UCSD-AML1 (cell line): Measurements from ENCODE around the gene GADD45G.
A peak's percentile ranks its signal among the peaks of the same experiment; 100 is the strongest.

ENCODE experiments used
- DNase-seq: peaks from one replicate; lab custom pipeline; 2025; ENCODE audit not compliant: unreplicated experiment; lab: John Stamatoyannopoulos, UW

The GADD45G gene, protein sequence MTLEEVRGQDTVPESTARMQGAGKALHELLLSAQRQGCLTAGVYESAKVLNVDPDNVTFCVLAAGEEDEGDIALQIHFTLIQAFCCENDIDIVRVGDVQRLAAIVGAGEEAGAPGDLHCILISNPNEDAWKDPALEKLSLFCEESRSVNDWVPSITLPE

DNA sequence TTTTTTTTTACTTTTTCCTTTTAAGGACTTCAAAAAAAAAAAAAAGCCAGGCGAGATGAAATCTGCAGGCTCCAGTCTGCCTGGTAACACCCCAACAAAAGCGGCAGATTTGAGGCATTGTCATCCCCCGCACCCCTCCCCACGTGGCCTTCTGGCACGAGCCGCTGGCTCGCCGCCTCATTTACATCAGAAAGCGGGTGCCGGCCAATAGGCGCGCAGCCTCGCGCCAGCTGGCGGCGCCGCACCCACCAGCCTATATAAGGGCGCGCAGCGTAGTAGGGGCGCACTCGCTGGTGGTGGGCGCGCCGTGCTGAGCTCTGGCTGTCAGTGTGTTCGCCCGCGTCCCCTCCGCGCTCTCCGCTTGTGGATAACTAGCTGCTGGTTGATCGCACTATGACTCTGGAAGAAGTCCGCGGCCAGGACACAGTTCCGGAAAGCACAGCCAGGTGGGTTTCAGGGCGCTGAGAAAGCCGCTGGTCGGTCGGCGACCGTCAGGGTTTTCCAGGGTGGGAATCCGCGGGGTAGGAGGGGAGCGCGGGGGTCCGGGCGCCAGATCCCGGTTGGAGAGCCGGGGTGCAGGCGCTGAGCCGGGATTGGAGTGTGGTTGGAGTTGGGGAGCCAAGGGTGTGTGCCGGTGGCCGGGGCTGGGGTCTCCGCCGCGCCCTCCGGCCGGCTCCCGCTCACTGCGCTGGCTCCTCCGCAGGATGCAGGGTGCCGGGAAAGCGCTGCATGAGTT lies at the start of gene GADD45G:
GADD45G (plus strand) TSS at position 284 of the 736 bp plus-strand sequence; CDS start at position 394, 110 bp downstream.
- DNase-seq, result peak; percentile 64

DNA sequence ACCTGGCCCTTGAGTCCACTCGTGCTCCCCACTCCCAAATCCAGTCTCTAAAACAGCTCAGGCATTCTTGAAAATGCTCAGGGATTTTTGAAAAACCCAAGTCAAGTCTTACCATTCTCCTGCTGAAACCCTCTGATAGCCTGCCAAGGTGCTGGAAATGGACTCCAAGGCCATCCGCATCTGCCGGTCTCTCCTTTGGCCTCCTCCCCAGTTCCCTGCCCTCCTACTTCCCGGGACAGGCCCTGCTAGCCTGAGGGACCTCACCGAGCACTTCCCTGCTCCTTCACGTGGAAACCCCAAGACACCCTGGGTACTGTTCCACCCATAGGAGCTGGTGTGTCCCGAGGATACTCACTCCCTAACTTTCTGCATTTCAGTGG lies 49.8 kb upstream of the GADD45G start:
- DNase-seq, result no peak

DNA sequence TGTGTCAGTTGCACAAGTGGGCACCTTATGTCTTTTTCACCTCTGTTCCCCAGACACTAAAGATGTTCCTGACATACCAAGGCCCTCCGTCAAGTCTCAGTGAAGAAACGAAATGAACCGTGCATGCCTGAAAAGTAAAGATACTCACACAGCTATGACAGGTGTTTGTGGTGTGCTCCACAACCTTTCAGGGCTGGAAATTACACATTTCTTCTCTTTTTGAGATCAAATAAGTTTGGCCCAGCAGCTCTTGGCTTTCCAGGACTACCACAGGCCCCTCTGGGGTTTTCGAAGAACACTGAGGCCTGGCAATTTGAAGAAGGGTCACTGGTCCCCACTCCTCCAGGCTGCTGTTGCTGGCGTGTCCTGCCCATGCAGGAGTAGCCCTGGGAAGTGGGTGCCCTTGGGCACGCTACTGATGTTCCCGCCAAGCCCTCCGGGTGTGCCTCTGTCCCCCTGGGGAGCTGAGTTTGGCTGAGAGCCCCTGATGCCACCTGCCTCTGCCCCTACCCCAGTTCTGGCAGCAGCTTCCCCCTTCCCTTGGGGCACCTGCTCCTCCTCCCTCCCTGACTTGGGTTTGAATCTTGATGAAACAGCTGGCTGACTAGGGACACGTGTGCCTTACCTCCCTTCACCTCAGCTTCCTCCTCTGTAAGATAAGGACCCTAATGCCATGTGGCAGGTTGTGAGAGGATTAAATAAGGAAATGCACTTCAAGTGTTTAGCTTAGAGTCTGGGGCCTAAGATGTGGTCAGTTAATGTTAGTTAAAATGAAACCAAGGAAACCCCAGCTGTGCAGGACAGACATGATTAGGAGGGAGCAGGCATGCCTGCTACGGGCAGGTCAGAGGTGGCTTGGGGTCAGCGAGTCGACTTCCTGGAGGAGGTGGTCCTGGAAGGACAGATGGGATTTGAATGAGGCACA lies 49.1 kb upstream of the GADD45G start:
- no peak for DNase-seq

DNA sequence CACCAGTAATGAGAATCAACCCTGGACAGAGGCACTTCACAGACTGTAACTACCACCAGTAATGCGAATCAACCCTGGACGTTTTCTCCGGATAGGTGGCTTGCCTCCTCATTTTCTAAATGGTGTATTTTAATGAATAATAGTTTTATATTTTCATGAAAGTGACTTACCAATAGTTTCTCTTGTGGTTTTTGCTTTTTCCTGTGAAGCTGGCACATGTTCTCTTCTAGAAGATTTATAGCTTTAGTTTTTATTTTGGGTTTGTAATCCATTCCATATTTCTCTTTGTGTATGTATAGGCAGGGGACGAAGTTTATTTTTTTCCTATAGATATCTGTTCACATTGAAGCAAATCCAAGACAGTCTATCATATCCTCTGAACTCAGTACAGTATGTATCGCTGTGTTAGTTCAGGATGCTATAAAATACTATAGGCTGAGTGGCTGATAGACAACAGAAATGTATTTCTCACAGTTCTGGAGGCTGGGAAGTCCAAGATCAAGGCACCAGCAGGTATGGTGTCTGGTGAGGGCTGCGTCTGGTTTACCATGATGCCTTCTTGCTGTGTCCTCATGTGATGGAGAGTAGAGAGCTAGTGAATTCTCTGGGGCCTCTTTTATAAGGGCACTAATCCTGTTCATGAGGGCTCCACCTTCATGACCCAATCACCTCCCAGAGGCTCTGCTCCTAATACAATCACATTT lies 46.5 kb upstream of the GADD45G start:
- DNase-seq, result no peak

DNA sequence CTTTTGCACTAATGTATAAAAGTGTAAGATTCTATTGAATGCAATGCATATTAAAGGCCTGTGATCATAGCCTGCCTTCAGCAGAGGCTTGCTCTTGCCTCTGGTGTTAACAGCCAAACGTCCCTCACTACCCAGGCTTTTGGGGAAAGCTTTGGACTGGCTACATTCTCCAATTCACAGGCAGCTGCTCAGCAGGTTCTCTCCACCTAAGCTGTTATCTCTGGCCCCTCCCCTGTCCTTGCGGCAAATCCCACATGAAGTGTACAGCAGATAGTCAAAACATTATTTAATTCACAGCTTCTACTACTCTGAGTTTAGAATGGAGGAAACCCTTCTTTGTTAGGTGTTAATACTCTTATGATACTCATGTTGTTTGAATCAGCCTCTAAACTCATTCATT lies 45.9 kb upstream of the GADD45G start:
- DNase-seq, result no peak

DNA sequence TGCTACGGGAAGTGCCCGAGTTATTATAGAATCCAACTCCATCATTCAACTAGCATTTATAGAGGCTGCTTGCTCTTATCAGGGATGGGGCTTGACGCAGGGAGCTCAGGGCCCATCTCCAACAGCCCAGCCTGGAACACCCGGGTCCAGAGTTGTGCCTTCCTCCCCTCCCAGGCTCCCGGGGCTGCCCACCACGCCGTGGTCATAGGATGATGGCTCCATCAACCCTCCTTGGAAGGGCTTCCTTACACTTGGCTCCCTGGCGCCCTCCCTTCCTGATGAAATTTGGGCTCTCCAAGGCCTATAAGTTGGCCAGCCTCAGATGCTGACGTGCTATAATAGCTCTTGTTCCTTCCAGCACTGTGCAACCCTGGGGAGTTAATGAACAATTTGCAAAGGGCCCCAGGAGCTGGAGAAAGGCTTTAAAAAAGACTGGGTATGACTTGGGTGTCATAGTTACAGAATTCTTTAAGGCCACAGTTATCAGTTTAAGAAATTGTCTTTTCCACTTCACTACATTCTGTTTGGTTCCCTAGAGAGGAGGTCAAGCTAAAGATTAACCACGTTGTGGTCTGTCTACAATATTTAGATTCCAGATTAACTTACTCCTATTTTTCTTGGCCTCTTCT lies 42.5 kb upstream of the GADD45G start:
- no peak for DNase-seq

DNA sequence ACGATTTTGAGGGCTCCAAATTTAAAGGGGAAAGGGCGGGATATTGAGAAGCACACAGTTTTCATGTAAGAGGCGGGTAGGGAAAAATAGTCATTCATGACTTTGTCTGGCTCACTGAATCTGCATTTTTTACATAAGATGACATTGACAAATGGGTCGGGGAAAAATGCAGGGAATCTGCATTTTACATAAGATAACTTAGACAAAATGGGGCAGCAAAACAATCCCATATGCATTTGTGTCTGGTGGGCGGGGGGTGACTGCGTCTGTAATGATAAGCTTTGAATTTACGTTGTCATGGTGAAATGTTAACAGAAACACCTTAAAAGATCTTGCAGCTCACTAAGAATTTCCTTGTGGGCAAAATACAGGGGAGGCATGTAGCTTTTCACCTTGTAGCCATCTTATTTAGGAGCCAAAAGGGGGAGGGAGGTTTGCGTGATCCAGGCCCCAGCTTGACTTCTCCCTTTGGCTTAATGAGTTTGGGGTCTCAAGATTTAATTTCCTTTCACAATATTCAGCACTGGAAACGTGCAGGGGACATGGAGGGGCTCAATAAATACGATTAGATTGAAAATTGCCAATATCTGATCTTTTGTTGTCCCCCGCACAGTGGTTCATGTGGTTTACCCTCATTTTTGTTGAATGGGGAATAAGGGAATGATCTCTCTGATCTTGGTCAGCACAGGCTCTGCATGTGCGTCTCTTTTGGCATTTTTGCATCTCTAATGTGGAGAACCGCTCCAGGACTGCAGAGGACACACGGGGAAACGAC lies 41.1 kb upstream of the GADD45G start:
- DNase-seq, result no peak

DNA sequence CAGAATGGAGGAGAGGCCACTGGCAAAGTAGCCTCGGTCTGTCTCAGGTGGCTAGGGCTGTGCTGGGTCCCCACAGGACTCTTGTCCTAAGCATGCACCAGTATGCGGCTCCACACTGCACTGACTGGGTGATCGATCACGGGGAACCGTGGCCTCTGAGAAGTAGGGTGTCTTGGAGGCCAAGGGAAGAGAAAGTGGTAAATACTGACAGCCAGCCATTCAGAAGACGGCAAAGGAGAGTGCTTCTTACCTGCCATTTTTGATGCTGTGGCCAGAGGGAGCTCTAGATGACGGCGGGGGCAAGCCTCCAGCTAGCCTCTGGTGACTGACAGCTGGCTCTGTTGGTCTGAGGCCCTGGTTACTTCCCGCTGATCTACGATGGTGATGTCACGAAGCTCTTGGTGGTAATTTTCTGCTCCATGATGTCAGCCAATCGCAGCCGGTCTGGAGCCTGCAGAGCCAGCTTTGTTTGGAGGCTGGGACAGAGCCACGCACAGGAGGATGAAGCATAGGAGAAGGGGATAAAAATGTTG lies 40.4 kb upstream of the GADD45G start:
- no peak for DNase-seq

DNA sequence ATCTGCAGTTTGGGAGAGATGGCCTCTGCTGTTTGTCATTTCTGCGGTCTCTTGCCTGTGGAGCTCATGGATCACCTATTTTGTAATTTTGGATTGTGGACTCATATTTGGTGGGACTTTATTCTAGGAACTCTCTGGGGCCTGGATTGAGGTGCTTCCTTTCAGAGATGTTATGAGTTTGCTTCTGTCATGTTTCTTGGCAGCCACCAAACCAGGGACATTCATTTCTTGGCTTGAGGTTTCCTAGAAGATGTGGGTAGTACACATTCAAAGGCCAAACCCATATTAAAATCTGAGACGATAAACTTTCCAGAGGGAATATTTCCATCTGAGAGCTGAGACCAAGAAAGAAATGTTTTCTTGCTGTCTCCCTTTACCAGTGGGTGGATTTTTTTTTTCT lies 37.2 kb upstream of the GADD45G start:
- no peak for DNase-seq

DNA sequence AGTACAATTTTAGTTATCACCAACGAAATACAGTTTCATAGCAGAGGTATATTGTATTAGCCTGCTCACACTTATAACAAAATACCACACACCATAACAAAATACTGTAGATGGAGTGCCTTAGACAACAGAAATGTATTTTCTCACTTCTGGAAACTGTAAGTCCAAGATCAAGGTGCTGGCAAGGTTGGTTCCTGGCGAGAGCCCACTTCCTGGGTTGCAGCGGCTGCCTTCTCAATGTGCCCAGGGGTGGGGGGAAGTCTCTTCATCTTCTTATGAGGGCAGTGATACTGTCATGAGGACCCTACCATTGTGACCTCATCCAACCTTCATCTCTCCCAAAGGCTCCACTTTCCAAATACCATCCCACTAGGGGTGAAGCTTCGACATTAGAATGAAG lies 30.5 kb upstream of the GADD45G start:
- DNase-seq, result no peak

DNA sequence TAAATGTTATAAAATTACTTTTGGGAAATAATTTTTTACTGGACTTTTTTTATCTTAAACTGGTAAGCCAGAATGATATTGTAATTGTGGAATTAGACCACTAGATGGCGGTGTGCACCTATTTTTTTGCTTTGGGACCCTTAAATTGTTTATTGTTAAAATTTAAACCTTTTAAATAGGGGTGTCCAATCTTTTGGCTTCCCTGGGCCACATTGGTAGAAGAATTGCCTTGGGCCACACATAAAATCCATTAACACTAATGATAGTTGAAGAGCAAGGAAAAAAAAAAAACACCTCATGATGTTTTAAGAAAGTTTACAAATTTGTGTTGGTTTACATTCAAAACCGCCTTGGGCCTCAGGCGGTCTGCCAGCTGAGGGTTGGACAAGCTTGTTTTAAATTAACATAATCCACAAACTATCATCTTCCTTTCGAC lies 28.4 kb upstream of the GADD45G start:
- no peak for DNase-seq

DNA sequence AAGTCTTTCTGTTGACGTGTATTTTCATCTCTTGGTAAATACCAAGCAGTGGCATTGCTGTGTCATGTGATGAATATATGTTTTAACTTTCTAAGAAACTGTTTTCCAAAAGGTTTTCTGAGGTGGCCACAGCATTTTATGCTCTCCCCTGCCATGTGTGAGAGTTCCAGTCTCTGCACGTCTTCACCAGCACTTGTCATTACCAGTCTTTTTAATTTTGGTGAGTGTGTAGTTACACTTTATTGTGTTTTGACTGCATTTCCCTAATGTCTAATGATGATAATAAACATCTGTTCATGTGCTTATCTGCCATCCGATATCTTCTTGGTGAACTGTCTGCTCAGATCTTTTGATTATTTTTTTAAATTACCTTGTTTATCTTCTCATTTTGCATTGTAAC lies 27.4 kb upstream of the GADD45G start:
- no peak for DNase-seq

DNA sequence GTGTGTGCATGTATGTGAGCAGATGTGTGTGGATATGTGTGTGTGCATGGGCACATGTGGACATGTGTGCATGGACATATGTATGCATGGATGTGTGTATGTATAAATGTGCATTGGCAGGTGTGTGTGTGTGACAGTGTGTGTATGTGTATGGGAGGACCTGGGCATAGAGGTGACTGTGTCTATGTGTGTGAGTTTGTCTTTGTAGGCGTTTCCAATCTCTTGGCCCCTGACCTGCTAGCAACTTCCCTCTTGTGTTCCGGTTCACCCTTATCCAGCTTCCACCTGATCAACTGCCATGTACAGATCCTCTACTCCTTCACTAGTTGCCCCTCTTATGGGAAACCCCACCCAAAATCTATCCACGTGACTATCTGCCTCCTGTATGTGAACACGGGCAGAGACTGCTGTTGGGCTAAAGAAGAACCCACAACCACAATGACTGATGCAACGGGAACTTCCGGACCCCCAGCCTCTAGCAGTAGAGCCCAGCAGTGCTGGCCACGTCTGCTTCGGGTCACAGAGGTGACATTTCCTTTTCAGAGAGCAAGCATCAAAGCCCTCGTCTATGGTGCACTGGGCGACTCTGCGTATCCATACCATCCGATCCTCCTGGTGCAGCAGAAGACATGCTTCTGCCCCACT lies 24.9 kb upstream of the GADD45G start:
- DNase-seq, result peak; percentile 71

DNA sequence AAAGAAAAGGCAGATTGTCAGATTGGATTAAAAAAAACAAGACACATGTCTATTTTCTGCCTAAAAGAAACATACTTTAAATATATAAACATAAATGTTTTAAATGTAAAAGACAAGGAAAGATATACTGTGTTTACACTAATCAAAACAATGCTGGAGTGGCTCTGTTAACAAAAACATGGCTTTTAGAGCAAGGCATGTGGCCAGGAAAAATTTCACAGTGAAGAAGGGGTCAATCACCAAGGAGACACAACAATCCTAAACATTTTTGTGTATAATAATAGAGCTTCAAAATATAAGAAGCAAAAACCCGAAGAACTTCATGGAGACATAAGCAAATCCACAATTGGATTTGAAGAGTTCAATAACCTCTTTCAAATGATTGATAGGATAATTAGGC lies 18.5 kb upstream of the GADD45G start:
- no peak for DNase-seq

DNA sequence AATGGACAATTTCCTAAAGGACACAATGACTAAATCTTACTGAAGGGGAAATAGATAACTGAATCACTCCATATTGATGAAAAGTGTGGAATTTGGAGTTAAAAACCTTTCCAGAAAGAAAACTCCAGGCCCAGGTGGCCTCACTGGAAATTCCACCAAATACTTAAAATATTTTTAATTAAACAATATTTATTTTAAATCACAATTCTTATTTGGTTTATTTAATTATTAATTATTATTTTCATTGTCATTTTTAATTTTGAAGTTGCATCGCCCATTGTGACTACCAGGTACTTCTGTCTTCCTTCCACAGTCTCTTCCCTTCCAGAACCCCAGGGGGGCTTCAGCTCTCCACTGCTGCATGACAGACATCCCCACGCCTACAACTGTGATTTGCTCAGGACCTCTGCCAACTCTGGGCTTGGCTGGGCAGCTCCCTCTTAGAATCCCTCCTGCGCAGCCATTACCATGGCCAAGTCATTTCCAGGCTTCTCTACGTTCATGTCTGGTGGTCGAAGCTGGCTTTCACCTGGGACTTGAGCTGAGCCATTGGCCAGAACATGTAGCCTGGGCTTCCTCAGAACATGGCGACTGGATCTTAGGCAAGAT lies 16.4 kb upstream of the GADD45G start:
- no peak for DNase-seq

DNA sequence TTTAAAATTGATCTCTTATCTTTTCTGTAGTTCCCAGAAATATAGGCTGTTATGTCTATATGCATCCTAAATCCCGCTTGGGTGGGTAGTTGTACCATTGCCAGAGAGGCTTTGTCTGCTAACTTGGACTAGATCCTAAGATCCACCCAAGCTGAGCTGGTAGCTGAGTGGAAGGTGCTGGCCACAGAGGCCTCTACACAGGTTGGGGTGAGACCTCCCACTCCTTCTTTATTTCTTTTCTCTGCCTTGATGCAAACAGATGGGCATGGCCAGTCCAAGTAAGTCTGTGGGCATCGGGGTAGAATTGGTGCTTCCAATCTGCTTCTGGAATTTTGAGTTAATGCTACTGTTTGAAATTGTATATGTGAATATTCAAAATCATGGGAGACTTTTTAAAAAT lies 14.4 kb upstream of the GADD45G start:
- DNase-seq, result no peak

DNA sequence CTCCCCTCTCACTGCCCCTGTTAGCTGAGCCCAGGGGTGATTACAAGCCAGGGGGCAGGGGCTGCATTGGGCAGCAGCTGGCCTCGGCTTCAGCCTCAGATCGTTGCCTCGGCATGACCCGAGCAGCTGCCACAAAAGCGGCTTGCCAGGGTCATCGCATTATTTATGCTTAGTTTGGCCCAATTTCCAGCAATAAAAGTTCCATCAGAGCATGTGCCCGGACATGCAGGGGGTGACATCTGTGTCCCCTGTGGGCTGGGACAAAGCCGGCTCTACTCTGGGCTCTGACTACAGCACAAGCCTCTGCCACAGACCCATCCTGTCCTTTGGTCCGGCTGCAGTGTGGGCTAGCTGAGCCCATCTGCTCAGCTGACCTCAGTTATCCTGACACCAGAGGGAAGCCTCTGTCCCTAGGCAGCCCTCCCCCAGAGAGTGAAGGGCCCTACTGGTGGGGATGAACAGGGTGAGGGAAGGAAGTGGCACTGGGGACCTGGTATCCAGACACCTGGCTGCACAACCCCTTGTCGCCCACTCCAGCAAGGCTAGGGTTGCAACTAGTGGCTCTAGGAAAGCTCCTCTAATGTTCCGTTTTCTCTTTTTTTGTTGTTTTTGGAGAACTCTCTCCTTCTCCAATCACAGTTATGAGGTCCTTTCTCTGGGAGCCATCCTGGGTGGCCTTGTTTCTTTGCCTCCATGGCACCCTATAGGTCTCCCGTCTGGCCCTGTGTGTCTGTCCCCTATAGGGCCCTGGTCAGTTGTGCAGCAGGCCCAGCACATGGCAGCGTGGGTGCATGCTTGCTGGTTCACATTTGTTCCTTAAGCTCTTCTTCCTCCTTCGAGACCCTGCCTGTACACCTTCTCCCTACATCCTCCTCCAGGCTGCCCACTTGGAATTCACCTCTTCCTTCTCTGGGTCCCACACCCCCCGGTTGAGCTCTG lies 13.3 kb upstream of the GADD45G start:
- no peak for DNase-seq
